Umbilical cord (tissue), 2 donors: Measurements from ENCODE around the gene OSBPL9. TPM values are rescaled to one million over a fixed set of nuclear protein-coding genes. Genes with fewer than 3 reads are reported as not detected.
"Not testable (repeated sequence)": the region's sequence is repeated elsewhere in the genome, so short reads cannot be mapped to it uniquely, and the experiment has no call there.

ENCODE experiments used
- DNase-seq: peaks from one replicate; pipeline ENCODE4 v3.0.0-alpha.2; 2015; ENCODE audit warnings: low spot score
- total RNA-seq: library from RNA; depleted of rRNA; stranded (reverse); fragments of >200 nt; gene quantifications from one replicate; pipeline ENCODE4 v1.2.3, GENCODE V29; 2014; ENCODE audit warnings: low replicate concordance; ENCODE audit not compliant: insufficient read depth

Gene OSBPL9
- total RNA-seq, 1 donor from 2014 or later = 110 TPM

DNA sequence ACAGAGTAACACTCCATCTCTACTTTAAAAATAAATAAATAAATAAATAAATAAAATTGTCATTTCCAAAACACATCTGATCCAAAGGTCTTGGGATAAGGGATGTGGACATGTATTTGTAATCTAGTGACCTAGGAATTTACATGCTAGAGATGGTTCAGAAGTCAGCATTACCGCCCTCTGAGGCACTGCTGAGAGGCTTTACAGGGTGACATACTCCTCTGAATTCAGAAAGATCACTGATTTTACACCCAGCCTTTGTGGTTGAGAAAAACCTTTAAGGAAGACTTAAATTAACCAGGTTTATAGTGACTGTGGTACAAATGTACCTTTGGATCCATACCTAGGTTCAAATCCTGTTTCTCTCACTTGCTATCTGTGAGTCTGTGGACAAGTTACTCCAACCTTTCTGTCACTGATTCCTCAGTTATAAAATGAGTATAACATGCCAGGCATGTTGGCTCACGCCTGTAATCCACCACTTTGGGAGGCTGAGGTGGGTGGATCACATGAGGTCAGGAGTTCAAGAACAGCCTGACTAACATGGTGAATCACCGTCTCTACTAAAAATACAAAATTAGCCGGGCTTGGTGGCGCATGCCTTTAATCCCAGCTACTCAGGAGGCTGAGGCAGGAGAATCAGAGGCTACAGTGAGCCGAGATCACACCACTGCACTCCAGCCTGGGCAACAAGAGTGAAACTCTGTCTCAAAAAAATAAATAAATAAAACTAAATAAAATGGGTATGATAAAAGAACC is 20.1 kb downstream of the OSBPL9 start:
- DNase-seq = peak; percentile 75

DNA sequence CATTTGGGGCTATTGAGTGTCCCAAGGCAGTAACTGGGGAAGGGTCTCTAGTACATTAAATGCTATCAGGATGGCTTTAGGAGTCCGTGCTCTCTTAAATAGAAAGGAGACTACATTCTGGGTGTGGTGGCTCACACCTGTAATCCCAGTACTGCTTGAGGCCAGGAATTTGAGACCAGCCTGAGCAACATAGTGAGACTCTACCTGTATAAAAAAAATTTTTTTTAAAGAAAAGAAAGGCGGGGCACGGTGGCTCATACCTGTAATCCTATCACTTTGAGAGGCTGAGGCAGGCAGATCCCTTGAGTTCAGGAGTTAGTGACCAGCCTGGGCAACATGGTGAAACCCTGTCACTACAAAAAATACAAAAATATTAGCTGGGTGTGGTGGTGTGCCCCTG is 21.5 kb downstream of the OSBPL9 start:
- no peak for DNase-seq

DNA sequence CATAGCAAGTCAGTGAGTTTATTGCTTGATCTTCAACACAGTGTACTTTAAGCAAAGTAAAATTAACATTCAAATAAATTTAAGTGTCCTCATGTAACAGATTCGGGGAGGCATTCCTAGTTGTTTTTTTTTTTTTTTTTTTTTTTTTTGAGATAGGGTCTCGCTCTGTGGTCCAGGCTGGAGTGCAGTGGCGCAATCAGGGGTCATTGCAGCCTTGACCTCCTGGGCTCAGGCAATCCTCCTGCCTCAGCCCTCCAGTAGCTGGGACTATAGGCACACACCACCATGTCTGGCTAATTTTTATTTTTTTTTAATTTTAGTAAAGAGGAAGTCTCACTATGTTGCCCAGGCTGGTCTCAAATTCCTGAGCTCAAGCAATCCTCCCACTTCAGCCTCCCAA is 22.8 kb downstream of the OSBPL9 start:
- no peak for DNase-seq

DNA sequence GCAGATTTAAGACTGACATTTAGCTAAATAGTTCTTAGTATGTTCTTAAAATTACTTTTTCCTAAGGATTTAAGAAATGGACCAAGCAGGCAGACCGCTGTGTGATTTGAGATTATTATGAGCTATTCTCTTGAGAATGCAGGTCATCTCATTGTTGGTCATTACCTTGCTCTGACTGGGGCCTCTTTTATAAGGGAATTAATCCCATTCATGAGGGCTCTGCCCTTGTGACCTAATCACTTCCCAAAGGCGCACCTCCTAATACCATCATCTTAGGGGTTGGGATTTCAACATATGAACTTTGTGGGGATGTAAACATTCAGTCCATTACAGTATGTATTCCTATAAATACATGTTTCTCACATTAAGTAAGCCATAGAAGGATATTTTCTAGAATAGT is 24.2 kb downstream of the OSBPL9 start:
- no peak for DNase-seq

DNA sequence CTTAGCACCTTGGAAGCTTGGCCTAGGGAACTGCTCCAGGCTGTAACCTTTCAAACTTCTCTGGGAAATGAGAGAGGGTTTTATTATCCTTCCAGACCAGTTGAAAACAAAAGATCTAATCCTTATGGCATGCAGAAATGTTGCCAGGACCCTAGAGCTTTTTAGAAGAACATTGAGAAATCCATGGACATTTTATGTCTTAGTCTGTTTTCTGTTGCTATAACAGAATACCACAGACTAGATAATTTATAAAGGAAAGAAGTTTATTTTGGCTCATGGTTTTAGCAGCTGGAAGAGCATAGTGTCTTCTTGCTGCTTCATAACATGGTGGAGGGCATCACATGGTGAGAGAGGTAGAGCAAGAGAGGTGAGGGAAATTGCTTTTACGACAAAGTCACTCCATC is 25.8 kb downstream of the OSBPL9 start:
- DNase-seq = peak; percentile 77

DNA sequence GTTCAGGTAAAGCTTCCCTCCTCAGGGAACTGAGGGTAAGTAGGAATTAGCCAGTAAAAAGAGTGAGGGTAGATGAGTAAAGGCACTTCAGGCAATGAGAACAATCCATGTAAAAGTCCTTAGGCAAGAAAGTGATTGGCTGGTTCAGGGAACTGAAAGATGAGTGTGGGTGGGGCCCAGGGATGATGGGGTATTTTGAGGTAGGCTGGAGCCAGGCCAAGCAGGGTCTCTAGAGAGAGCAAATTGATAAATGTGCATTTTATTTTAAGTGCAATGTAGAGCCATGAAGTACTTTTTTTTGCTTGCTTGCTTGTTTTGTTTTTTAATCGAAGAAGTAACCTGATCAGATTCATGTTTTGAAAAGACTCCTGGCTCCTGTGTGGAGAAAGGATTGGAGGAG is 26.5 kb downstream of the OSBPL9 start:
- no peak for DNase-seq

DNA sequence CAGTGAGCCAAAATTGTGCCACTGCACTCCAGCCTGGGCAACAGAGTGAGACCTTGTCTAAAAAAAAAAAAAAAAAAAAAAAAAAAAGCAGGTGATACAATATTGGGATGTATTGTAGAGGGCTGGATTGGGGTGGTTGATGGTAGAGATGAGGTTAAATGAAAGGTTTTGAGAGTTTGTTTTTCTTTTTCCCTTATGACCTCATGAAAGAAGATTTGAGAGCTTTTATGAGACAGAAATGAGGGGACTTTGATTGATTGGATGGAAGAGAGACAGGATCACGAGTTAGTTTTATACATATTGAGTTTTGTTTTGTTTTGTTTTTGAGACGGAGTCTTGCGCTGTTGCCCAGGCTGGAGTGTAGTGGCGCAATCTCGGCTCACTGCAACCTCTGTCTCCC is 27.1 kb downstream of the OSBPL9 start:
- DNase-seq = no peak

DNA sequence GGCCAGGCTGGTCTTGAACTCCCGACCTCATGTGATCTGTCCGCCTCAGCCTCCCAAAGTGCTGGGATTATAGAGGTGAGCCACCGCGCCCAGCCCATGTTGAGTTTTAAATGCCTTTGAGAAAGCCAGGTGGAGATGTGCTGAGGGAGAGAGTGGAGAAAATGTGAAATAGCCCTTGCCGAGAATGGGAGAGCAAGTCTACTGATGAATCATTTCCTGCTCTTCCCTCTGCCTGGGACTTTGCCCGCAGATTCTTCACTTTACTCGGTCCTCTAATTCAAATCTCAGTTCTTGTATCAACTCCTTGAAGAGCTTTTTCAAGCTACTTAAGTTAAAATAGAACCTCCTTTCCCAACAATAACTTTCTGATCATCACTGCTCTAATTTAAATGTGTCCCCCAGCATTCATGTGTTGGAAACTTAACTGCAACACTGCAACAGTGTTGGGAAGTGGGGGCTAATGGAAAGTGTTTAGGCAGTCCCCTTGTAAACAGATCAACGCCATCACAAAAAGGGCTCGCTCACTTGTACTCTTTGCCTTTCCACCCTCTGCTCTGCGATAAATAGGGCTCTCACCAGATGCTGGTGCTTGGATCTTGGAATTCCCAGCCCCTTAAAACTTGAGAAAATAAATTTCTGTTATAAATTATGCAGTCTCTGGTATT is 27.8 kb downstream of the OSBPL9 start:
- DNase-seq = no peak

DNA sequence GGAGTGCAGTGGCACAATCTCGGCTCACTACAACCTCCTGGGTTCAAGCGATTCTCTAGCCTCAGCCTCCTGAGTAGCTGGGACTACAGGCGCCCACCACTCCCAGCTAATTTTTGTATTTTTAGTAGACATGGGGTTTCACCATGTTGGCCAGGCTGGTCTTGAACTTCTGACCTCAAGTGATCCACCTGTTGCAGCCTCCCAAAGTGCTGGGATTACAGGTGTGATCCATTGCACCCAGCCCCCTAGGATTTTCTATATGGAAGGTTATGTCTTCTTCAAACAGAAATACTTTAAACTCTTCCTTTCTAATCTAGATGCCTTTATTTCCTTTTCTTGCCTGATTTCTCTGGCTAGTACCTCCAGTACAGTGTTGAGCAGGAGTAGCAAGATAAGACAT is 29.7 kb downstream of the OSBPL9 start:
- DNase-seq = not testable (repeated sequence)

DNA sequence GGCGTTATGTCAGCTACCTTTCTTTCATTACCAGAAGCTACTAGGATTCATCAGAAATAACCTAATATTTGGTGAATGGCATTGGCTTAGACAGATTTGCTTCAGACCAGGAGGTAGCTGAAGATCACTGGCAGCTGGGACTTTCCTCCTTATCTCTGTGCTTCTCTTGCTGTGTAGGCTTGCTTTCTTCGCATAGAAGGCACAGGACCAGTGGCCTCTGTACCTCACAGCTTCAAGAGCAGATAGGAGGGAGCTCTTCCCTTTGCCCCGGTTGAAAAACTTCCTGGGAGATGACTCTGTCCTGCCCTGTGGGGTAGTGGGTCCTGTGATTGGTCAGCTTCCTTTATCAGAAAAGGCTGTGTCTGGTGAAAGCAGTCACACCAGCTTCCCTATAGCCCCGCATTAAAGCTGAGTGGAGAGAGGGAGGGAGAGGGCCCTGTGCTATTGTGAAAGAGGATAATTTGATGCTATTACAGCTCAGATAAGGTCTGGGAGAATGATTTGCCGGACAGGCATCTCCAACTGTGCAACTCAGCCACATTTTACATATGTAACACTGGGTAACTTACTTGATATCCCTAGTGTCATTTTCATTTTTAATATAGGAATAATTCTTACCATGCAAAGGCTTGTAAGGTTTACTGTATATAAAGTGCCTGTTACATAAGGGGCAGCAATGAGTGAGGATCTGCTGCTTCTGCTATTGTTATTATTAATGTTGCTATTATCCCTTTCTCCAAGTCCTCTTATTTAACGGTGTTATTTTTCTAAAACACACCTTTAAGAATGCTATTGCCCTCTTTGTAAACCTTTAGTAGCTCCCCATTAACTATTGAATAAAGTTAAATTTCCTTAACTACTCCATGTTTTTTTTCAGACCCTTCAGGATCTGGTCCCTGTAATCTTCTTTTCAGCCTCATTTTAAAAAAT is 31.6 kb downstream of the OSBPL9 start:
- peak; percentile 94 for DNase-seq

DNA sequence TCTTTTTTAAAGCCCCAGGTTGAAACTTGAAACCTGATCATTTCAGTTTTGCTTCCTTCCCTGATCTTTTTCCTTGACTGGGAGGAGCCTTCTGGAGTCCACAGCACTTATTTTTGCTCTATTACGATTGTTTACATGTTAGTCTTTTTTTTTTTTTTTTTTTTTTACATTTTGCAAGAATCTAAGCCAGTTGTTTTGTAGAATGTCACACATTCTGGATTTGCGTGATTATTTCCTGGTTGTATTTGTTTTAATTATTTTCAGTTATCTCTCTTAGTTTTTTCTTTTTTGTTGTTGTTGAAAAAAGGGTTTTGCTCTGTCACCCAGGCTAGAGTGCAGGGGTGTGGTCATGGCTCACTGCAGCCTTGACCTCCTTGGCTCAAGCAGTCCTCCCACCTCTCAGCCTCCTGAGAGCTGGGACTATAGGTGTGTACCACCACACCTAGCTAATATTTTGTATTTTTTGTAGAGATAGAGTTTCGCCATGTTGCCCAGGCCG is 32.8 kb downstream of the OSBPL9 start:
- DNase-seq = no peak

DNA sequence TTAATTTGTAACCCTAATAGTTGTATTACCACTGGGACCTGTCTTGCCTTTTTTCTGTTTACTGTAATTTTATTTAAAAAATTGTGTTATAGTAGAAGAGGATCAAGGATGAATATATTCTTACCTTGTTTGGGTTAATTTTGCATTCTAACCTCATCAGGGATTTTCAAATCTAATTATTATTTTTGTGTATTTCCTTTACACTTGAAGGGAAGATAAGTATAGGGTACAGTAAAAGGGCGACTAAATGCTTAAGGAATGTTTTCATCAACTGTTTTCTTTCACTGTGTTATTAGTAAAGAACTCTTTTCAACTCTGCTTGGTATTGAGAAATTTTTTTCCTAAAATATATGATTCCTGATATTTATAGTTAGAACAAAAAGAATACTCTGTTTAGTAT is 33.3 kb downstream of the OSBPL9 start:
- DNase-seq = no peak

DNA sequence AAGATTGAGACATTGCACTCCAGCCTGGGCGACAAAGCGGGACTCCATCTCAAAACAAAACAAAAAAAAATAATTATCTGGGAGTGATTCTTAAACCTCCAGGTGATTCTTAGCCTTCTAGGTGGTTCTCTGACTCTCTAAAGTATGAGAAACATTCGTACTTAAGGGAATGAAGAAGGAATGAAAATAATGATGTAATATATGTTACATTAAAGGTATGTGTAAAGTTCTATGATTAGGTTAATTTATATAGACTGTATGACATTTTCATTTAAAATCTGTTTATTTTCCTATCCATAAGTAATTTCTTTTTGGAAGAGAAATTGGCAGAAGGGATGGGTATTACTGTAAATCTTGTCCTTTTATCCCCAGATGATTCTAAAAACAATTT is 34.7 kb downstream of the OSBPL9 start:
- DNase-seq = no peak

DNA sequence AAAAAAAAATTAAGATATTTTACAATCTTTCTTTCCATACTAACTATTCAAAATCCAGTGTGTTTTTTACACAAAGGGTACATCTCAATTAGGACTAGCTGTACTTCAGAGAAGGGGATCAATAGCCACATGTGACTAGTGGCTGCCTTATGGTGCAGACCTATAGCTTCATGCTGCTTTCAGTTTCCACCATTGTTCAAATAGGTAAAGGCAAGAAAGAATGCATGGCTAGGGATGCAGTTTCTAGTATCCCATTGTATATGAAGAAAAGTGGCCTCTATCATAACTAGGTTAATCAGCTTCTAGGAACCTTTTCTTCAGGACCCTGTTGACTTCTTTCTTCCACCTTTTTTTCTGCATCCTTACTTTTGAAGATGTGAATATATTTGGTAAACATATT is 35.7 kb downstream of the OSBPL9 start:
- DNase-seq = no peak

DNA sequence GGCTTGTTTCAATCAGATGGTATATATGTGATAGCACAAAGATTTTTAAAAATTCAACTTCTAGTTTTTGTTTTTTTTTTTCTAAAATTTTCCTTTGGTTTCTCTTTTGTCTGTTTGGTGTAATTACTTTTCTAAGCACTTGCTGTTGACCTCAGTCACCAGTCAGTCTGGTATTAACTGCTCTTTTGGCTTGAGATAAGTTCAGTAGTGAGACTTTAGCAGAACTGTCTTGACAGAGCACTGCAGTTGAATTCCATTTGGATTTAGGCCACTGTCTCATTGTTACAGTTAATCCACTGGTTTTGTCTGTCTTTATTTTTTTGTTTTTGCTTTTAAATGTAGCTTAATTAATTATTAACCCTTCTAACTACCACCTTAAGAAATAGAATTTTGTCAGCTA is 36.2 kb downstream of the OSBPL9 start:
- DNase-seq = peak; percentile 33

DNA sequence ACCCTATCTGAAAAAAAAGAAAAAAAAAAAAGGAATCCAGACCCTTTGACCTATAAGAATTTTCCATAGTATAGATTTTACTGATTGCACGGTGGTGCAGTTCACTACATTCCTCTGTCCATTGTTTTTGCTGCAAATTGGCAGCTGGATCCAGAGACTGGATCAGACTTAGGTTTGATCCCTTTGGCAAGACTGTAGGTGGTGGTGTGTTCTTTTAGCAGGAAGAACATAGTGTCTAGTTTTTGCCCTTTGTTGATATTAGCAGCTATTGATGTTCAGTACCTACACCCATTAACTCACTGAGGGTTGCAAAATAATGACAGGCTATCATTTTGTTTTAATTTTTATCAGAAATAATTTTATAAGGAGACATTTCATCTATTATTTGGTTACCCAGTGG is 37.1 kb downstream of the OSBPL9 start:
- DNase-seq = no peak

DNA sequence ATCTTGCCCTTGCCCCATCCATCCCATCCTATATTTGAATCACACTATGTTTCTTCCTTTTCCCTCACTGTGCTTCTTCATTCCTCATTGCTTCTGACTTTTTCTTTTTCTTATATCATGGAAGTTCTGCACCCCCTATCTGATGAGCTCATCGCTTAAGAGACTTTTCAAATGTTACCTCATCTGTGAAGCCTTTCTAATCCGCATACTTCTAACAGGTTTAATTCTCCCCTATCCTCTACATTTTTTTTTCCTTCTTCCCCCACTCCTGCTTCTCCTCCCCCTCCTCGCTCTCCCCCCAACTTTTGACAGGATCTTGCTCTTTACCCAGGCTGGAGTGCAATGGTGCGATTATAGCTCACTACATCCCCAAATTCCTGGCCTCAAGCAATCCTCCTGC is 39.5 kb downstream of the OSBPL9 start:
- DNase-seq = no peak

DNA sequence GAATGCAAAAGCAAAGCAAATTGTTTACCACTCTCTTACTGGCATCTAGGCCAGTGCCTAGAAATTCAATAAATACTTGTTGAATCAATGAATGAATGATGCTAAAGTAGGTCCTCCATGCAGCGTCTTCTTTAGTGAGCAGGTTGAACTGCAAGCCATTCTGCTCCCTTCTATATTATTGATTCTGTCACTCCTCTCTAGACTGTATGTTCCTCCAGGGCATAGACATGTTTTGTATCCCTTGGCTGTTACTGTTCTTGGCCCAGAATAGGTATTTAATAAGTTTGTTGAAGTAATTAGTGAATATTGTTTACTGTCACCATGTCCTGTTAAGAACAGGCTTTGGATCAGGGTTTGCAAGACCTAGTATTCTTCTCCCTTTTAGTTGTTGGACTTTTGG is 43.7 kb downstream of the OSBPL9 start:
- no peak for DNase-seq

DNA sequence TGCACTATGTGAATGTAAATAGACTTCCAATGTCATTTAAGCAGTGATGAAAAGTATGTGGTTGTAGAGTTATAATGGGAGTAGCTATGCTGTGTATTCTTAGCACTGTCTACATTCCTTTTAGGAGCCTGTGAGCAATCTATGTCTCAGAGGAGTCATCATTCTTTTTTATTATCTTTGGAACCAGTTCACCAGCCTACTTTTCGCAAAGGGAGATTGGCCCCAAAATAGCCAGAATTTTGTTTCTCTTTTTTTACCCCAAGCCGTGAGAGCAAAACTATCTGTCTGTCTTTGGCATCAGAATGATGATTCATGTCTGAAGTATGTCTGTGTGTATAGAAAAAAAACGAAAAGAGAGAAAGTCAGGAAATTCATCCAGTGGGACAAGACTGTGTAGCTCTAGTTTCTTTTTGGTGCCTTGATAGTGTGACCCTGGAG is 44.2 kb downstream of the OSBPL9 start:
- DNase-seq = peak; percentile 97

DNA sequence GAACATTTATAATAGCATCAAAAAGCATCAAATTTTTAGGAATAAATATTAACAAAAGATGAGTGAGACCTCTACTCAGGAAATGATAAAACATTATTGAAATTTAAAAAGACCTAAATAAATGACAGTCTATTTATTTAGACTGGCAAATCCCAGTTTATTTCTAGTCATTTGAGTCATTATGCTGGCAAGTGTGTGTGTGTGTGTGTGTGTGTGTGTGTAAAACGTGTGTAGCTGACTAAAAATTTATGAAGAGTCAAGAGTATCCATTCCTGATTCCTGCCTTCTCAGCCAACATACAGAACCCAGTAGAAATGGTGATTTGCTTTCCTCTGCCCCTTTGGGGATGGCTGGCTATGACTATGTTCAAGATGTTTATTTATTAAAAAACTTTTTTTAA is 46.2 kb downstream of the OSBPL9 start:
- no peak for DNase-seq

DNA sequence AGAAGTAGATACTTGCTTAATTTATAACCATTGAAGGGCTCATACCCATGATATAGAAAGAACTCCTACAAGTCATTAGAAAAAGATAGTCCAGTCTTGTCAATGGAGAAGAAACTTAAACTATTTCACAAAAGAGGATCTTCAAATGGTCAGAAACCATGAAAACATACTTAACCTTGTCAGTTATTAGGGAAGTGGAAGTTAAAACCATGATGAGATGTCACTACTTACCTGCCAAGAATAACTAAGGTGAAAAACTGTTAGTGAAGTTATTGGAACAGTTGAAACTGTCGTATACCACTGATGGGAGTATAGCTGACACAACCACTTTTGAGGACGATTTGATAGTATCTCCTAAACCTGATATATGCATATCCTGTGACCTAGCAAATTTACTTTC is 46.8 kb downstream of the OSBPL9 start:
- no peak for DNase-seq
